ENCODE data around the gene ANKRD27.
A peak's percentile ranks its signal among the peaks of the same experiment; 100 is the strongest.

The ANKRD27 gene

DNA sequence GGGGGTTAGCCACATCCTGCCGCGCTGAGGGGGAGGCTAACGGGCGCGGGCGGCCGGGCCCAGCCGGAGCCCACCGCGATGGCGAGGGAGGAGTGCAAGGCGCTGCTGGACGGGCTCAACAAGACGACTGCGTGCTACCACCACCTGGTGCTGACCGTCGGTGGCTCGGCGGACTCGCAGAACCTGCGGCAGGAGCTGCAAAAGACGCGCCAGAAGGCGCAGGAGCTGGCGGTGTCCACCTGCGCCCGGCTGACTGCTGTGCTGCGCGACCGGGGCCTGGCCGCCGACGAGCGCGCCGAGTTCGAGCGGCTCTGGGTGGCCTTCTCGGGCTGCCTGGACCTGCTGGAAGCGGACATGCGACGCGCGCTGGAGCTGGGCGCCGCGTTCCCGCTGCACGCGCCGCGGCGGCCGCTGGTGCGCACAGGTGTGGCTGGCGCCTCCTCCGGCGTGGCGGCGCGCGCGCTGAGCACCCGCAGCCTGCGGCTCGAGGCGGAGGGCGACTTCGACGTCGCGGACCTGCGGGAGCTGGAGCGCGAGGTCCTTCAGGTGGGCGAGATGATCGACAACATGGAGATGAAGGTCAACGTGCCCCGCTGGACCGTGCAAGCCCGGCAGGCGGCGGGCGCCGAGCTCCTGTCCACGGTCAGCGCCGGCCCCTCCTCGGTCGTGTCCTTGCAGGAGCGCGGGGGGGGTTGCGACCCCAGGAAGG, 1.4 kb upstream of the ANKRD27 start:
- DNase-seq, result peak; percentile 40
- no peaks in the 10 kb centered on the region for H3K36me3 Mint-ChIP-seq (ENCODE audit: low read depth)
- peaks cover 23% of the 10 kb centered on the region for H3K4me1 Mint-ChIP-seq
- H3K27ac Mint-ChIP-seq, result no peak overlapping the region
- TF ChIP-seq, protein P1, sequence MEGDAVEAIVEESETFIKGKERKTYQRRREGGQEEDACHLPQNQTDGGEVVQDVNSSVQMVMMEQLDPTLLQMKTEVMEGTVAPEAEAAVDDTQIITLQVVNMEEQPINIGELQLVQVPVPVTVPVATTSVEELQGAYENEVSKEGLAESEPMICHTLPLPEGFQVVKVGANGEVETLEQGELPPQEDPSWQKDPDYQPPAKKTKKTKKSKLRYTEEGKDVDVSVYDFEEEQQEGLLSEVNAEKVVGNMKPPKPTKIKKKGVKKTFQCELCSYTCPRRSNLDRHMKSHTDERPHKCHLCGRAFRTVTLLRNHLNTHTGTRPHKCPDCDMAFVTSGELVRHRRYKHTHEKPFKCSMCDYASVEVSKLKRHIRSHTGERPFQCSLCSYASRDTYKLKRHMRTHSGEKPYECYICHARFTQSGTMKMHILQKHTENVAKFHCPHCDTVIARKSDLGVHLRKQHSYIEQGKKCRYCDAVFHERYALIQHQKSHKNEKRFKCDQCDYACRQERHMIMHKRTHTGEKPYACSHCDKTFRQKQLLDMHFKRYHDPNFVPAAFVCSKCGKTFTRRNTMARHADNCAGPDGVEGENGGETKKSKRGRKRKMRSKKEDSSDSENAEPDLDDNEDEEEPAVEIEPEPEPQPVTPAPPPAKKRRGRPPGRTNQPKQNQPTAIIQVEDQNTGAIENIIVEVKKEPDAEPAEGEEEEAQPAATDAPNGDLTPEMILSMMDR (IDR thresholded peaks at IDR 0.05), result no peak
- H3K9me3 Mint-ChIP-seq, result no peaks in the 10 kb centered on the region
- peaks cover 62% of the 10 kb centered on the region for H3K27me3 Mint-ChIP-seq (ENCODE audit: low read depth, poor library complexity)
- H3K4me3 Mint-ChIP-seq, result no peak overlapping the region

DNA sequence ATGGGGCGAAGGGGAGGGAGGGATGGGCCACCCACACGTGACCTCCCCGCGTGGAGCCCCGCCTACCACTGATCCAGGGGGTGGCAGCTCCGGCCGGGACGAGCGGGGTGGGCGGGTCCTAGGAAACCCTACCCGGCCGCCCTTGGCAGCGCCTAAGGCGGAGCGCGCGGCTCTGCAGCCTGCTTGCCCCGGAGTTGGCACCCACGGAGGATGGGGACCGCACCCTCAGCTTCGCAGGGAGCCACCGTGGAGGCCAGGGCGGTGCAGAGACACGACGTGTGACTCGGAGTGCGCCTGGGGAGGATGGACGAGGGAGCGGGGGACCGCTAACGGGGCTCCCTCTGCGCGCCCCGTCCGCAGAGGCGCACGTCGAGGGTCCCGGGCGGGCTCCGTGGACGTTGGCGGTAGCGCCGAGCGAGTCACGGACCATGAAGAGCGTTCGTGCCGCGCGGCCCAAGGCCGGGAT, 773 bp upstream of the ANKRD27 start, which contains the start of gene RGS9BP:
TSS of gene RGS9BP (plus strand) at position 129 of the 466 bp plus-strand sequence. CDS start 416 bp downstream, outside the sequence.
- DNase-seq, result peak; percentile 64
- TF ChIP-seq, protein P1 (IDR thresholded peaks at IDR 0.05), result no peak
- H3K4me1 Mint-ChIP-seq, result peaks cover 23% of the 10 kb centered on the region
- no peak within 1 kb of the TSS for H3K27ac Mint-ChIP-seq
- H3K9me3 Mint-ChIP-seq, result no peaks in the 10 kb centered on the region
- H3K36me3 Mint-ChIP-seq (ENCODE audit: low read depth), result no peaks in the 10 kb centered on the region
- peaks cover 58% of the 10 kb centered on the region for H3K27me3 Mint-ChIP-seq (ENCODE audit: low read depth, poor library complexity)
- H3K4me3 Mint-ChIP-seq, result peak within 1 kb of the TSS; percentile 82

DNA sequence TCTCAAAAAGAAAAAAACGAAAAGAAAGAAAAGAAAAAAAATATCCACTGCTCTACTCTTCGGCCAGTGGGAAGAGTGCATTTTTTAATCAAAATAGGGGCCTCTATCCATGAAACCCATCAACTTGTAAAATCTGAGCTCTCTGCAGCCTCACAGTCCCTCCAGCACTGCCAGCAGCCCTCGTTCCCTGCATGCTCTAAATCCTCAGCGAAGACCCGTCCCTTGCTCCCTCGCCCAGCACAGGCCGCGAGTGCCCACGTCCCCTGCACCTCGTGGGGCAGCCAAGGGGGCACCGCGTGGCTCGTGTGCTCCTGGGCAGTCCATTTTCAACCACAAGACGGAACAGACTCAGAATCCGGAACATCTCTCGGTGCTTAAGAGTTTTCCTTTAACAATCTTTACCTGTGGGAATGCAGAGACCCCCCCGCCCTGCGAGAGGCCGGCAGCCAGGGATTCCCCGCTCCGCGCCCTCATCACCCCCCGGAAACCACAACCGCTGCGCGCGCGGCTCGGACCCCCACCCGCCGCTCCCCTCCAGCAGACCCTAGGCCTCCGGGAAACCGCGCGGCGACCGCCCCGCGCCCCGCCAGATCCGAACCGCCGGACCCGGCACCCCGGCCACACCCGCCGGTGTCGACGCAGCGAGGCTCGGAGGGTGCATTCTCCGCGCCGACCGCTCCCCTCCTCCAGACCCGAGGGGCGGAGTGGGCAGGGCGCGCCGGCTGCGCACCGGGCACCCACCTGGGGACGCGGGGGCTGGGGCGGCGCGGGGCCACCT, 638 bp downstream of the ANKRD27 start:
- TF ChIP-seq, protein P1 (IDR thresholded peaks at IDR 0.05), result no peak
- DNase-seq, result peak; percentile 46
- Mint-ChIP-seq H3K4me3 (peak overlapping the region; percentile 94), H3K27ac (no peak overlapping the region), H3K9me3 (no peaks in the 10 kb centered on the region), H3K36me3 (ENCODE audit: low read depth) (no peaks in the 10 kb centered on the region), H3K4me1 (peaks cover 31% of the 10 kb centered on the region), H3K27me3 (ENCODE audit: low read depth, poor library complexity) (peaks cover 47% of the 10 kb centered on the region)

DNA sequence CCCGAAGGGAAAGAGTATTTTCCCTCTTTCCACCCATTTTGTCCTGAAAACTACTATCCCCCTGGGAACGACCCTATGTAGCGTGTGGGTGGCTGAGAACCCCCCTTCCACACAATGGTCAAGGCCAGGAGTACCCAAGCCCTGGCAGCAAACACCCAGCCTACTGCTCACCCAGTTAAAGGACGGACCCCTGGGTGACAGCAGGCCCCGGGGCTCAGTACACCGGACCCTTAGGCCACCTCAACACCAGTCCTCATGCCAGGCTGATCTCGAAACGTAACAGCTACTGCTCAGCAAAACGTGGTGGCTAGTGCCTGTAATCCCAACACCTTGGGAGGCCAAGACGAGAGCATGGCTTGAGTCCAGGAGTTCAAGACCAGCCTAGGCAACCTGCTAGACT, 1.4 kb downstream of the ANKRD27 start:
- Mint-ChIP-seq H3K4me1 (peaks cover 33% of the 10 kb centered on the region), H3K4me3 (peak overlapping the region; percentile 94), H3K9me3 (no peaks in the 10 kb centered on the region), H3K27ac (no peak overlapping the region), H3K36me3 (ENCODE audit: low read depth) (no peaks in the 10 kb centered on the region), H3K27me3 (ENCODE audit: low read depth, poor library complexity) (peaks cover 40% of the 10 kb centered on the region)
- no peak for DNase-seq
- TF ChIP-seq, protein P1 (IDR thresholded peaks at IDR 0.05), result no peak

DNA sequence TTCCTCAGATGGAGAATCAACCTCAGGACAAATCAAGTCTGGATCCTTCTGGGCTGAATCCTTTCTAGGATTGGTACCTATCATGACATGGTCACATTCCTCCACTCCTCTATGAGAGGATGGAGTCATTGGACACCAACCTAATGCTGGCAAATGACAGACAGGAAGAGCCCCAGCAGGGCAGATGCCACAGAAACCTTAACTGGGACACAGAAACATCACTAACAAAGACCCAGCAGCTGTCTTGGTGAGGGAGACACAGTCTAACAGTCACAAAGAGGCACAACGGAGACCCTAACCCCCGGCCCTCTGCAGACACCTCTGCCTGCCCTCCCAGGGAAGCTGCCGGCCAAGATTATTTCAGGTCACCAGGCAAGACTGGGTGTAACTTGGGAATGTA, 2.1 kb downstream of the ANKRD27 start:
- peak overlapping the region; percentile 94 for H3K4me3 Mint-ChIP-seq
- TF ChIP-seq, protein P1 (IDR thresholded peaks at IDR 0.05), result no peak
- peaks cover 32% of the 10 kb centered on the region for H3K4me1 Mint-ChIP-seq
- no peaks in the 10 kb centered on the region for H3K9me3 Mint-ChIP-seq
- H3K27ac Mint-ChIP-seq, result no peak overlapping the region
- no peaks in the 10 kb centered on the region for H3K36me3 Mint-ChIP-seq (ENCODE audit: low read depth)
- no peak for DNase-seq
- H3K27me3 Mint-ChIP-seq (ENCODE audit: low read depth, poor library complexity), result peaks cover 32% of the 10 kb centered on the region
